ENCODE results near the gene EFCAB8.
A peak's percentile ranks its signal among the peaks of the same experiment; 100 is the strongest.

DNA sequence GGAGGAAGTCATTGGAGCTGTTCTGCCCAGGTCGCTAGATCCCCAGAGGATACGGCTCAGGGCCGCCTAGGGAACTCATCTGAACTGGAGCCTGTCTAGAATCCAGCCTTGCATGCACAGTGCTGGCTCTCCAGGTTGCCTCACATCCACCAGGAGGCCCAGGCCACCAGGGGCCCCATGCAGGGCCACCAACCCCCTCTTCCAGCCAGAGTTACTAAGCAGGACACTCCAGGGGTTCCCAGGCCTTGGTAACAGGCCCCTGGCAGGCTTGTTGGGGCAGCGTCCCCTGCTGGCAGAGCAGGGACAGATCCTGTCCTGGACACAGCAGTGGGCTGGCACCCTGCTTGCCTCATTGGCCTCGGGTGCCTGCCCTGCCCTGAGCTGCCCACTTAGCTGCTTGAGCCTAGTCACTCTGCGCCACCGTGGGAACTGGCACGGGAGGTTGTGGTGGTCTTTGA lies 35.3 kb downstream of the EFCAB8 start:
- TF ChIP-seq, protein P1, sequence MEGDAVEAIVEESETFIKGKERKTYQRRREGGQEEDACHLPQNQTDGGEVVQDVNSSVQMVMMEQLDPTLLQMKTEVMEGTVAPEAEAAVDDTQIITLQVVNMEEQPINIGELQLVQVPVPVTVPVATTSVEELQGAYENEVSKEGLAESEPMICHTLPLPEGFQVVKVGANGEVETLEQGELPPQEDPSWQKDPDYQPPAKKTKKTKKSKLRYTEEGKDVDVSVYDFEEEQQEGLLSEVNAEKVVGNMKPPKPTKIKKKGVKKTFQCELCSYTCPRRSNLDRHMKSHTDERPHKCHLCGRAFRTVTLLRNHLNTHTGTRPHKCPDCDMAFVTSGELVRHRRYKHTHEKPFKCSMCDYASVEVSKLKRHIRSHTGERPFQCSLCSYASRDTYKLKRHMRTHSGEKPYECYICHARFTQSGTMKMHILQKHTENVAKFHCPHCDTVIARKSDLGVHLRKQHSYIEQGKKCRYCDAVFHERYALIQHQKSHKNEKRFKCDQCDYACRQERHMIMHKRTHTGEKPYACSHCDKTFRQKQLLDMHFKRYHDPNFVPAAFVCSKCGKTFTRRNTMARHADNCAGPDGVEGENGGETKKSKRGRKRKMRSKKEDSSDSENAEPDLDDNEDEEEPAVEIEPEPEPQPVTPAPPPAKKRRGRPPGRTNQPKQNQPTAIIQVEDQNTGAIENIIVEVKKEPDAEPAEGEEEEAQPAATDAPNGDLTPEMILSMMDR (IDR thresholded peaks at IDR 0.05) = peak in 2 of 4 donors; percentile 8 to 17
- no peak for TF ChIP-seq POLR2A (IDR thresholded peaks at IDR 0.05)
